GM12874 (cell line): ENCODE measurements around the gene TRIM9.

ENCODE experiments used
- CTCF ChIP-seq: IDR thresholded peaks from 2 replicates; pipeline ENCODE4 v1.5.1; 2011; ENCODE audit warnings: low read depth, mild to moderate bottlenecking, control low read depth, low read length, moderate library complexity; ENCODE audit not compliant: insufficient read depth

The TRIM9 gene

GRCh38 chr14:51092965-51093364, 1.9 kb downstream of the TRIM9 start:
- no peak for TF ChIP-seq CTCF

GRCh38 chr14:51089278-51089677, 5.6 kb downstream of the TRIM9 start:
- TF ChIP-seq CTCF: no peak

GRCh38 chr14:51087031-51087441, 7.9 kb downstream of the TRIM9 start:
- TF ChIP-seq CTCF: no peak

- TF ChIP-seq CTCF: no peak
Measured at GRCh38 chr14:51086044-51086443, 8.9 kb downstream of the TRIM9 start.

GRCh38 chr14:51084962-51085361, 9.9 kb downstream of the TRIM9 start:
- TF ChIP-seq CTCF: no peak

- no peak for TF ChIP-seq CTCF
Measured at GRCh38 chr14:51084507-51084906, 10.4 kb downstream of the TRIM9 start.

- TF ChIP-seq CTCF: no peak
Measured at GRCh38 chr14:51082349-51082748, 12.6 kb downstream of the TRIM9 start.

GRCh38 chr14:51081712-51082111, 13.2 kb downstream of the TRIM9 start:
- TF ChIP-seq CTCF: no peak
